A673 (cell line): ENCODE data around the gene ZNF425. TPM values are rescaled to one million over a fixed set of nuclear protein-coding genes. Genes with fewer than 3 reads are reported as not detected.

Experiments used
- BruUV-seq: library from RNA; stranded (reverse); fragments of 400-500 nt; replicated peaks from 2 replicates; lab custom pipeline; 2021; lab: Mats Ljungman, UMichigan
- CTCF ChIA-PET: fragments of 300-600 bp; sonication (Branson Sonifier 250); formaldehyde crosslinking; loops from one replicate; lab custom pipeline; 2022; ENCODE audit warnings: antibody characterized with exemption; lab: Charles Lee
- POLR2A ChIA-PET: fragments of 300-600 bp; sonication (Branson Sonifier 250); formaldehyde crosslinking; loops from one replicate; lab custom pipeline; 2022; ENCODE audit warnings: antibody characterized with exemption; ENCODE audit not compliant: low non-redundant PET; lab: Charles Lee
- DNase-seq: peaks from one replicate; pipeline ENCODE4 v3.0.0-alpha.2; 2015; ENCODE audit warnings: low spot score
- H3K27ac ChIP-seq: fragments of 200-600 bp; sonication (generic); 2 replicates; pipeline ENCODE4 v1.5.1; 2016; ENCODE audit warnings: mixed run types, low read depth, mild to moderate bottlenecking, mixed read lengths, antibody characterized with exemption, low read length; ENCODE audit not compliant: poor library complexity, severe bottlenecking
- H3K27me3 ChIP-seq: fragments of 200-600 bp; sonication (generic); replicated peaks from 2 replicates; pipeline ENCODE4 v1.6.1; 2017; ENCODE audit warnings: mixed run types, low read depth, mild to moderate bottlenecking, mixed read lengths, antibody characterized with exemption, low read length; ENCODE audit not compliant: insufficient read depth, poor library complexity
- H3K36me3 ChIP-seq: fragments of 200-600 bp; sonication (generic); 2 replicates; pipeline ENCODE4 v1.6.1; 2016; ENCODE audit warnings: mixed run types, mild to moderate bottlenecking, mixed read lengths, antibody characterized with exemption, low read length; ENCODE audit not compliant: insufficient read depth, poor library complexity, severe bottlenecking
- H3K4me1 ChIP-seq: fragments of 200-600 bp; sonication (generic); 2 replicates; pipeline ENCODE4 v1.6.1; 2017; ENCODE audit warnings: mixed run types, mild to moderate bottlenecking, mixed read lengths, antibody characterized with exemption, low read length; ENCODE audit not compliant: insufficient read depth, poor library complexity, severe bottlenecking
- H3K4me3 ChIP-seq: fragments of 200-600 bp; sonication (generic); 2 replicates; pipeline ENCODE4 v1.5.1; 2016; ENCODE audit warnings: low read depth, mixed run types, mild to moderate bottlenecking, mixed read lengths, low read length; ENCODE audit not compliant: poor library complexity, severe bottlenecking
- H3K9me3 ChIP-seq: fragments of 200-600 bp; sonication (generic); 2 replicates; pipeline ENCODE4 v1.6.1; 2016; ENCODE audit warnings: mixed run types, low read depth, mild to moderate bottlenecking, mixed read lengths, antibody characterized with exemption, low read length; ENCODE audit not compliant: poor library complexity, severe bottlenecking
- CTCF ChIP-seq: fragments of 300-800, 200-600 bp; sonication (generic); conservative IDR thresholded peaks from 2 replicates; pipeline ENCODE4 v1.5.1; 2017; ENCODE audit warnings: low read depth, mild to moderate bottlenecking, antibody characterized with exemption, low read length, moderate library complexity, mixed read lengths
- EZH2 ChIP-seq: fragments of 200-600 bp; sonication (generic); IDR thresholded peaks from 2 replicates; pipeline ENCODE4 v1.6.1; 2017; ENCODE audit warnings: borderline replicate concordance, low read depth, mild to moderate bottlenecking, mixed read lengths, antibody characterized with exemption, low read length; ENCODE audit not compliant: poor library complexity, severe bottlenecking
- intact Hi-C: fragments of 100-400 bp; cut with micrococcal nuclease; formaldehyde crosslinking; loops from one replicate; pipeline ENCODE4 v1.10.0; 2022; ENCODE audit not compliant: unreplicated experiment
- total RNA-seq: library from RNA; stranded (reverse); gene quantifications from 2 replicates; pipeline ENCODE4 v1.2.3, GENCODE V29; 2021

The ZNF425 gene
- total RNA-seq, 1 experiment from 2014 or later: 1.2 TPM

DNA sequence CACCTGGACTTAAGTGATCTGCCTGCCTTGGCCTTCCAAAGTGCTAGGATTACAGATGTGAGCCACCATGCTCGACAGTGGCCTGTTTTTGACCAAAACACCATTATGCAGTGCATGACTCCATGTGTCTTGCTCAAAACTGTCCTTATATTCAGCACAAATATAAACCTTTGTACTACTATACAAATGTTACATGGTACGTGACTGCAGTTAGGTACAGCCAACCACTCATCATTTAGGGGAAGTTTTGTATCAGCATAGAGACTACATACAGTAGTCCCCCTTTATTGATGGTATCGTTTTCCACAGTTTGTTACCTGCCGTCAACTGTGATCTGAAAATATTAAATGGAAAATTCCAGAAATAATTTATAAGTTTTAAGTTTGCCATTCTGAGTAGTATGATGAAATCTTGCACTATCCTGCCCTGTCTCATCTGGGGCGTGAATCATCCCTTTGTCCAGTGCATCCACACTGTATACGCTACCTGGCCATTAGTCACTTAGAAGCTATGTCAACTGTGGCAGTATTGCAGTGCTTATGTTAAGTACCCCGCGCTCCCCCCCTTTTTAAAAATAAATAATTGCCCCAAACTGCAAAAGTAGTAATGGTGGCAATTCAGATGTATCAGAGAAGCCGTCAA, 45.9 kb upstream of the ZNF425 start:
- no peak for DNase-seq
- Histone ChIP-seq H3K27ac (peak overlapping the region; percentile 26), H3K27me3 (no peaks in the 10 kb centered on the region), H3K36me3 (peaks cover 55% of the 10 kb centered on the region), H3K4me3 (no peak overlapping the region), H3K4me1 (no peaks in the 10 kb centered on the region), H3K9me3 (no peaks in the 10 kb centered on the region)
- TF ChIP-seq EZH2 (no peak), CTCF (no peak)
- POLR2A ChIA-PET: no interaction called here
- no TSS peak for BruUV-seq
- CTCF ChIA-PET: no interaction called here
- intact Hi-C loops: no loop called here

- H3K4me1 ChIP-seq: no peaks in the 10 kb centered on the region
- no peak for DNase-seq
- H3K27ac ChIP-seq: no peak overlapping the region
- H3K36me3 ChIP-seq: peaks cover 57% of the 10 kb centered on the region
- TF ChIP-seq EZH2: no peak
- TF ChIP-seq CTCF: no peak
- intact Hi-C loops: no loop called here
- no peaks in the 10 kb centered on the region for H3K9me3 ChIP-seq
- ChIA-PET POLR2A (no interaction called here), CTCF (no interaction called here)
- H3K27me3 ChIP-seq: no peaks in the 10 kb centered on the region
- H3K4me3 ChIP-seq: no peak overlapping the region
- BruUV-seq: no TSS peak
These were observed 40.7 kb upstream of the ZNF425 start for GRCh38 chr7:149166630-149167352.

DNA sequence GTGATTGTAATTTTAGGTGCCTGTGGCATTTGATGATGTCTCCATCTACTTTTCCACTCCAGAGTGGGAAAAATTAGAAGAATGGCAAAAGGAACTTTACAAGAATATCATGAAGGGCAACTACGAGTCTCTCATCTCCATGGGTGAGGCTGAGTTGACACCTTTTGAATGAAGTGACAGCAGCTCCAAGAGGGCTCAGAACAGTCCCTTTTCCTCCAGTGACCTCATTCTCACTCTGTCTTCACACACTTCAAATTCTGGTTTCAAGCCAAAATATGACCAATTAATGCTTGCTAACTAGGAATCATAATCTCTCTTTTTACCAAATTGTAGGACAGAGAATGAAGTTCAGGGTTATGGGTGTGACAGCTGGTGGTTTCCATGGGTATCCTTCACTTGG, 40.0 kb upstream of the ZNF425 start:
- intact Hi-C loops: no loop called here
- DNase-seq: no peak
- Histone ChIP-seq H3K27ac (no peak overlapping the region), H3K4me1 (no peaks in the 10 kb centered on the region), H3K4me3 (no peak overlapping the region), H3K27me3 (no peaks in the 10 kb centered on the region), H3K9me3 (no peaks in the 10 kb centered on the region), H3K36me3 (peaks cover 56% of the 10 kb centered on the region)
- CTCF ChIA-PET: no interaction called here
- TF ChIP-seq CTCF (no peak), EZH2 (no peak)
- BruUV-seq: no TSS peak
- POLR2A ChIA-PET: no interaction called here
